OCI-LY3 (cell line): Measurements from ENCODE around the gene MOB4.

Source experiments
- H2AFZ ChIP-seq: fragments of 200-600, 300-600 bp; shearing (Covaris generic); 2 replicates; pipeline ENCODE4 v1.6.0; 2014; ENCODE audit warnings: antibody characterized with exemption, low read depth, low read length
- H3K27ac ChIP-seq: fragments of 200-600, 300-600 bp; sonication (generic); 2 replicates; pipeline ENCODE4 v1.5.1; 2014; ENCODE audit warnings: mild to moderate bottlenecking, low read length, moderate library complexity, mixed read lengths
- H3K27me3 ChIP-seq: fragments of 200-600, 300-600 bp; sonication (generic); 2 replicates; pipeline ENCODE4 v1.6.1; 2014; ENCODE audit warnings: low read depth, low read length, mixed read lengths
- H3K36me3 ChIP-seq: fragments of 200-600, 300-600 bp; sonication (generic); replicated peaks from 2 replicates; pipeline ENCODE3; 2014; ENCODE audit warnings: low read depth, low read length, mixed read lengths
- H3K4me1 ChIP-seq: fragments of 300-600, 200-600 bp; sonication (generic); 2 replicates; pipeline ENCODE4 v1.6.1; 2014; ENCODE audit warnings: low read length, mixed read lengths
- H3K4me2 ChIP-seq: fragments of 200-600, 300-600 bp; sonication (generic); 2 replicates; pipeline ENCODE4 v1.6.1; 2014; ENCODE audit warnings: low read length, mixed read lengths
- H3K4me3 ChIP-seq: fragments of 300-600, 200-600 bp; sonication (generic); 2 replicates; pipeline ENCODE4 v1.5.1; 2014; ENCODE audit warnings: antibody characterized with exemption, mild to moderate bottlenecking, low read length, moderate library complexity
- H3K79me2 ChIP-seq: fragments of 300-600, 200-600 bp; shearing (Covaris generic); 2 replicates; pipeline ENCODE4 v1.6.1; 2014; ENCODE audit warnings: mild to moderate bottlenecking, low read length, mixed read lengths
- H3K9ac ChIP-seq: fragments of 300-600, 200-600 bp; shearing (Covaris generic); 2 replicates; pipeline ENCODE4 v1.6.0; 2014; ENCODE audit warnings: mild to moderate bottlenecking, low read length, moderate library complexity
- H3K9me3 ChIP-seq: fragments of 200-600, 300-600 bp; shearing (Covaris generic); 2 replicates; pipeline ENCODE4 v1.6.1; 2014; ENCODE audit warnings: low read length, mixed read lengths; ENCODE audit not compliant: insufficient read depth
- H4K20me1 ChIP-seq: fragments of 200-600, 300-600 bp; sonication (generic); 2 replicates; pipeline ENCODE4 v1.6.1; 2016; ENCODE audit warnings: low read length, mixed read lengths; ENCODE audit not compliant: insufficient read depth
- EZH2phosphoT487 ChIP-seq: fragments of 200-600 bp; shearing (Covaris generic); IDR thresholded peaks from 2 replicates; pipeline ENCODE4 v1.6.1; 2018; ENCODE audit warnings: antibody characterized with exemption, mixed run types, low read depth
- TF ChIP-seq, protein P1 (sequence below): fragments of 200-600, 300-600 bp; sonication (generic); IDR thresholded peaks from 2 replicates; pipeline ENCODE4 v1.5.1; 2014; ENCODE audit warnings: antibody characterized with exemption, low read length, low read depth

The MOB4 gene

DNA sequence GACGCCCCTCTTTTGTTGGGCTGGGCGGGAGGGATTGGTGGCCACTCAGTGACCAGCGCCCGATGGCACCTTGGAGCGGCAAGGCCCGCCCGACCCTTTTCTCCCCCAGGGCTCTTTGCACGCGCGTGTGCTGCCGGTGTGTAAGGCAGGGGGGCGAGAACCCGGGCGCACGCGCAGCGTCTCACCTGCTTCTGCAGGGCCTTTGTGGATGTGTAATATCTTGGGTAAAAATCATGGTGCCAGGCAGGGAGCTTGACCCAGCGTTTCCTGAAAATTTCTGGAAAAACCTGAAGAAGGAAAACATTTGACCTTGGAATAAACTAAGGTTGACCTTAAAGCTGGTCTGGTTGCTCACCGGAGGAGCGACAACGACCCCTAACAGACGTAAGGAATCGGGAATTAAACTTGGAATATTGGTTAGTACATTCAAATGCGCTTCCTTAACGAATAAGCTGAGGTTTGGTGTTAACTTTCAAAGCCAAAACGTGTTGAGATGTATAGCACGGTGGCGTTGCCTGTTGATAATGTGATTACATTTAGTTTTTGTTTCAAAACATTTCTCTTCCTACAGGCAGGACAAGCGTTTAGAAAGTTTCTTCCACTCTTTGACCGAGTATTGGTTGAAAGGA is 15.2 kb upstream of the MOB4 start:
- Histone ChIP-seq H2AFZ (0 out of 2 replicates have a peak overlapping the region, but pooled peaks have one; percentile 15), H3K79me2 (peaks cover 91% of the 10 kb centered on the region), H3K27me3 (no peaks in the 10 kb centered on the region), H3K27ac (peak overlapping the region; percentile 87), H3K4me2 (peak overlapping the region; percentile 72), H3K4me3 (peak overlapping the region; percentile 98), H3K9me3 (no peaks in the 10 kb centered on the region), H3K36me3 (peaks cover 53% of the 10 kb centered on the region), H3K4me1 (peaks cover 31% of the 10 kb centered on the region), H4K20me1 (peaks cover 33% of the 10 kb centered on the region), H3K9ac (peak overlapping the region; percentile 97)
- TF ChIP-seq, protein P1, sequence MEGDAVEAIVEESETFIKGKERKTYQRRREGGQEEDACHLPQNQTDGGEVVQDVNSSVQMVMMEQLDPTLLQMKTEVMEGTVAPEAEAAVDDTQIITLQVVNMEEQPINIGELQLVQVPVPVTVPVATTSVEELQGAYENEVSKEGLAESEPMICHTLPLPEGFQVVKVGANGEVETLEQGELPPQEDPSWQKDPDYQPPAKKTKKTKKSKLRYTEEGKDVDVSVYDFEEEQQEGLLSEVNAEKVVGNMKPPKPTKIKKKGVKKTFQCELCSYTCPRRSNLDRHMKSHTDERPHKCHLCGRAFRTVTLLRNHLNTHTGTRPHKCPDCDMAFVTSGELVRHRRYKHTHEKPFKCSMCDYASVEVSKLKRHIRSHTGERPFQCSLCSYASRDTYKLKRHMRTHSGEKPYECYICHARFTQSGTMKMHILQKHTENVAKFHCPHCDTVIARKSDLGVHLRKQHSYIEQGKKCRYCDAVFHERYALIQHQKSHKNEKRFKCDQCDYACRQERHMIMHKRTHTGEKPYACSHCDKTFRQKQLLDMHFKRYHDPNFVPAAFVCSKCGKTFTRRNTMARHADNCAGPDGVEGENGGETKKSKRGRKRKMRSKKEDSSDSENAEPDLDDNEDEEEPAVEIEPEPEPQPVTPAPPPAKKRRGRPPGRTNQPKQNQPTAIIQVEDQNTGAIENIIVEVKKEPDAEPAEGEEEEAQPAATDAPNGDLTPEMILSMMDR = no peak
- no peak for TF ChIP-seq EZH2phosphoT487

DNA sequence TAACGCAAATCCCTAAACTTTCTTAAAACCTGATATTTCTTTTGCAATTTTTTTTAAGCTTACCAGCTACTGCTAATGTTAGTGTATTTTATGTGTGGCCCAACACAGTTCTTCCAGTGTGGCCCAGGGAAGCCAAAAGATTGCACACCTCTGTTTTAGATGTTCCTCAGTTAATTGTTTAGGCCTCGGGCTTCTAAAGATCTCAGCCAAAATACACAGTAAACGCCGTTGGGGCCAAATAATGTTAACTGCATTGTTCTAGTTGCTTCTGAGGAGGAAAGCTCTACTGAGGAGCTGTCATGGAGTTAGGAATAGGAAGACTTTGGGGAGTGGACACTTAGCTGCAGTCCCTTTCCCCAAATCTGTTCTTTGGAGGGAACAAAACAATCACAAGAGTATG is 13.7 kb upstream of the MOB4 start:
- H3K4me2 ChIP-seq = peak overlapping the region; percentile 72

DNA sequence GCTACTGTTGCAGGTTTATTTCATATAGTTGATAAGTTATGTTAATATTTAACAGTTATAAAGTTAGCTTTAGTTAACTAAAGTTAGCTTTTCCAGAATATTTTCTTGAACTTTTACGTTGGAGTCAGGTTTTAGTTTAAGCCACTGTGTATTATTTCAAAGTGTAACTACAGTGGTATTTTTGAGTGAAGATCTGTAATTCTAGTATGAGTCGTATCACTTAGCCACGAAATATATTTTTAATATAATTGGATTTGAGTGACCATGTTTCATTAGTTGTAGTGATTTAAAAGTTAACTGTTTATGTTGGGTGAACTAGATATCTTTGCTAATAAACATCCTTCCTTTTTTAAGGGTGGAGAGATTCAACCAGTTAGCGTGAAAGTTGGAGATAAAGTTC is 13.2 kb upstream of the MOB4 start:
- Histone ChIP-seq H3K4me1 (peaks cover 18% of the 10 kb centered on the region), H3K4me2 (peak overlapping the region; percentile 72; the same call in 1 of the 2 replicates), H3K79me2 (peaks cover 79% of the 10 kb centered on the region), H4K20me1 (peaks cover 14% of the 10 kb centered on the region), H3K27ac (no peak overlapping the region), H3K4me3 (no peak overlapping the region), H2AFZ (no peak overlapping the region), H3K36me3 (peaks cover 40% of the 10 kb centered on the region), H3K9me3 (no peaks in the 10 kb centered on the region), H3K27me3 (no peaks in the 10 kb centered on the region), H3K9ac (no peak overlapping the region)
- TF ChIP-seq, protein P1 = no peak
- no peak for TF ChIP-seq EZH2phosphoT487

More for the DNA sequence above, 13.7 kb upstream of the MOB4 start:
- H3K27ac ChIP-seq = no peak overlapping the region
- peak overlapping the region; percentile 98; the same call in 1 of the 2 replicates for H3K4me3 ChIP-seq
- H3K79me2 ChIP-seq = peaks cover 84% of the 10 kb centered on the region
- H3K27me3 ChIP-seq = no peaks in the 10 kb centered on the region
- peaks cover 45% of the 10 kb centered on the region for H3K36me3 ChIP-seq
- peaks cover 23% of the 10 kb centered on the region for H3K4me1 ChIP-seq
- H4K20me1 ChIP-seq = peaks cover 19% of the 10 kb centered on the region
- TF ChIP-seq, protein P1 = no peak
- no peak for TF ChIP-seq EZH2phosphoT487
- no peak overlapping the region for H2AFZ ChIP-seq
- no peak overlapping the region for H3K9ac ChIP-seq
- no peaks in the 10 kb centered on the region for H3K9me3 ChIP-seq

DNA sequence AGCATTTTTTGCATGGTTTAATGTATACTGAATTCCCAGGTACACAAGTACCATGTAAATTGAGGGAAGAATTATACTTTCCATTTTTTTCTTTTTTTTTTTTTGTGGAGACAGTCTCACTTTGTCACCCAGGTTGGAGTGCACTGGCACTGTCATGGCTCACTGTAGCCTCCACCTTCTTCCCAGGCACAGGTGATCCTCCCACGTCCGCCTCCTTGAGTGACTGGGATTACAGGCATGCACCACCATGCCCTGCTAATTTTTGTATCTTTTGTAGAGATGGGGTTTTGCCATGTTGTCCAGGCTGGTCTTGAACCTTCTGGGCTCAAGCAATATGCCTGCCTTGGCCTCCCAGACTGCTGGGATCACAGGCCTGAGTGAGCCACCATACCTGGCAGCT is 11.9 kb upstream of the MOB4 start:
- Histone ChIP-seq H3K27ac (no peak overlapping the region), H3K27me3 (no peaks in the 10 kb centered on the region), H3K9ac (no peak overlapping the region), H3K4me2 (no peak overlapping the region), H3K9me3 (no peaks in the 10 kb centered on the region), H3K4me3 (no peak overlapping the region), H3K4me1 (peaks cover 12% of the 10 kb centered on the region), H4K20me1 (0 out of 2 replicates have a peak, but pooled peaks cover 2% of the 10 kb centered on the region), H3K36me3 (peaks cover 31% of the 10 kb centered on the region), H2AFZ (no peak overlapping the region), H3K79me2 (peaks cover 66% of the 10 kb centered on the region)
- TF ChIP-seq EZH2phosphoT487 = no peak
- TF ChIP-seq, protein P1 = no peak
